SU-DHL-6 (cell line): ENCODE data around the gene NRBF2.

ENCODE experiments used
- H2AFZ ChIP-seq: fragments of 200-600 bp; sonication (generic); 2 replicates; pipeline ENCODE4 v1.6.1; 2014; ENCODE audit warnings: low read depth, mild to moderate bottlenecking, moderate library complexity, mixed read lengths, antibody characterized with exemption, low read length; ENCODE audit not compliant: severe bottlenecking
- H3F3A ChIP-seq: fragments of 200-600 bp; shearing (Covaris generic); 2 replicates; pipeline ENCODE4 v1.6.0; 2016; ENCODE audit warnings: antibody characterized with exemption, mild to moderate bottlenecking; ENCODE audit not compliant: insufficient read depth
- H3K27ac ChIP-seq: fragments of 200-600 bp; sonication (generic); 2 replicates; pipeline ENCODE4 v1.5.1; 2016; ENCODE audit warnings: low read depth, mild to moderate bottlenecking, low read length, moderate library complexity, mixed read lengths
- H3K27me3 ChIP-seq: fragments of 200-600 bp; sonication (generic), shearing (Covaris generic); 2 replicates; pipeline ENCODE4 v1.6.0; 2014; ENCODE audit warnings: mild to moderate bottlenecking, low read length
- H3K36me3 ChIP-seq: fragments of 200-600 bp; sonication (generic); 2 replicates; pipeline ENCODE4 v1.6.1; 2014; ENCODE audit warnings: mild to moderate bottlenecking, low read length, mixed read lengths
- H3K4me2 ChIP-seq: fragments of 300-600, 200-600 bp; shearing (Covaris generic), sonication (generic); 2 replicates; pipeline ENCODE4 v1.6.0; 2014; ENCODE audit warnings: low read length, low read depth, mild to moderate bottlenecking; ENCODE audit not compliant: poor library complexity, severe bottlenecking
- H3K4me3 ChIP-seq: fragments of 200-600 bp; sonication (generic); 2 replicates; pipeline ENCODE4 v1.5.1; 2014; ENCODE audit warnings: antibody characterized with exemption, low read length, mild to moderate bottlenecking, mixed read lengths; ENCODE audit not compliant: insufficient read depth, poor library complexity, severe bottlenecking
- H3K79me2 ChIP-seq: fragments of 200-600 bp; sonication (generic); 2 replicates; pipeline ENCODE4 v1.6.1; 2014; ENCODE audit warnings: mild to moderate bottlenecking, low read length, moderate library complexity; ENCODE audit not compliant: insufficient read depth
- H3K9ac ChIP-seq: fragments of 200-600 bp; sonication (generic); 2 replicates; pipeline ENCODE4 v1.7.0; 2014; ENCODE audit warnings: mild to moderate bottlenecking, low read length
- H3K9me2 ChIP-seq: fragments of 200-600 bp; sonication (generic); replicated peaks from 2 replicates; pipeline ENCODE4 v1.6.1; 2014; ENCODE audit warnings: low read length; ENCODE audit not compliant: insufficient read depth
- H3K9me3 ChIP-seq: fragments of 200-600 bp; sonication (generic); 2 replicates; pipeline ENCODE4 v1.6.1; 2014; ENCODE audit warnings: low read length, mixed read lengths; ENCODE audit not compliant: insufficient read depth
- H4K20me1 ChIP-seq: fragments of 200-600 bp; sonication (generic); 2 replicates; pipeline ENCODE4 v1.6.1; 2014; ENCODE audit warnings: low read depth, mild to moderate bottlenecking, antibody characterized with exemption, low read length, moderate library complexity, mixed read lengths
- CTCF ChIP-seq: fragments of 200-600 bp; sonication (generic); IDR thresholded peaks from one replicate; pipeline ENCODE4 v1.5.1; 2017; ENCODE audit warnings: antibody characterized with exemption, mild to moderate bottlenecking, low read length, moderate library complexity; ENCODE audit not compliant: insufficient read depth, poor library complexity, severe bottlenecking
- EZH2phosphoT487 ChIP-seq: fragments of 200-600 bp; sonication (generic), shearing (Covaris generic); conservative IDR thresholded peaks from 2 replicates; pipeline ENCODE4 v1.6.1; 2018; ENCODE audit warnings: mild to moderate bottlenecking, antibody characterized with exemption, low read length, moderate library complexity, mixed read lengths

Gene NRBF2

GRCh38 chr10:63201118-63201517 is 68.0 kb downstream of the NRBF2 start:
- Histone ChIP-seq H4K20me1 (no peaks in the 10 kb centered on the region), H2AFZ (no peak overlapping the region), H3F3A (no peaks in the 10 kb centered on the region; the same call in 1 of the 2 replicates), H3K4me2 (no peak overlapping the region), H3K36me3 (peaks cover 40% of the 10 kb centered on the region; the same call in 1 of the 2 replicates), H3K9me2 (no peaks in the 10 kb centered on the region), H3K9me3 (no peaks in the 10 kb centered on the region), H3K4me3 (no peak overlapping the region), H3K27me3 (no peaks in the 10 kb centered on the region), H3K27ac (no peak overlapping the region), H3K79me2 (peaks cover 10% of the 10 kb centered on the region; the same call in 1 of the 2 replicates), H3K9ac (no peak overlapping the region)
- TF ChIP-seq EZH2phosphoT487: no peak
- no peak for TF ChIP-seq CTCF
